Prostate gland (tissue), 2 donors: Measurements from ENCODE around the gene TARS3. TPM values are rescaled to one million over a fixed set of nuclear protein-coding genes. Genes with fewer than 3 reads are reported as not detected.
"Not testable (repeated sequence)": the region's sequence is repeated elsewhere in the genome, so short reads cannot be mapped to it uniquely, and the experiment has no call there.

ENCODE experiments used
- DNase-seq: peaks from one replicate; pipeline ENCODE4 v3.0.0-alpha.2; 2019; ENCODE audit warnings: low spot score
- H3K27ac ChIP-seq, 2 donors: fragments of 200-600 bp; sonication (generic); 2 replicates each; pipeline ENCODE4 v1.5.1; 2017 to 2019
- H3K27me3 ChIP-seq: fragments of 200-600 bp; sonication (generic); replicated peaks from 2 replicates; pipeline ENCODE4 v1.5.1; 2019; ENCODE audit not compliant: insufficient read depth
- H3K36me3 ChIP-seq, 2 donors: fragments of 200-600 bp; sonication (generic); 1 replicate in 1 of 2; 2 replicates in 1 of 2; pipeline versions ENCODE4 v1.5.1 to v1.8.1; 2017 to 2019
- H3K4me1 ChIP-seq: fragments of 200-600 bp; sonication (generic); replicated peaks from 2 replicates; pipeline ENCODE4 v1.5.1; 2019
- H3K4me3 ChIP-seq, 2 donors: fragments of 200-600 bp; sonication (generic); 2 replicates each; pipeline ENCODE4 v1.5.1; 2017 to 2019
- H3K9me3 ChIP-seq: fragments of 200-600 bp; sonication (generic); 2 replicates; pipeline ENCODE4 v1.5.1; 2017
- POLR2A ChIP-seq: fragments of 450-650 bp; IDR thresholded peaks from one replicate; pipeline ENCODE4 v1.6.1; 2016; ENCODE audit warnings: antibody characterized with exemption, mild to moderate bottlenecking
- POLR2AphosphoS5 ChIP-seq: sonication (generic); formaldehyde crosslinking; IDR thresholded peaks from one replicate; pipeline ENCODE4 v1.6.1; 2017; ENCODE audit warnings: antibody characterized with exemption
- WGBS: methylation state at CpG from one replicate; pipeline ENCODE4 v1.1.5; 2018; 5-methylcytosine and 5-hydroxymethylcytosine counted together
- intact Hi-C: fragments of 100-400 bp; cut with DNase I; formaldehyde crosslinking; loops from one replicate; pipeline ENCODE4 v1.14.2; 2022
- total RNA-seq, 2 donors: library from RNA; depleted of rRNA; stranded (reverse); fragments of >200 nt; gene quantifications; one replicate each; pipeline ENCODE4 v1.1.0, GENCODE V29; 2016
- TF ChIP-seq, protein P1 (sequence below), 4 experiments: fragments of 200-600 bp in 2 of 4; fragments of 450-650 bp in 2 of 4; sonication (generic) in 2 of 4; IDR thresholded peaks; 1 replicate in 3 of 4; 2 replicates in 1 of 4; pipeline ENCODE4 v1.5.1; 2016 to 2019; ENCODE audit warnings: antibody characterized with exemption in 4 of 4, mild to moderate bottlenecking in 2 of 4, moderate library complexity in 2 of 4

Gene TARS3
- total RNA-seq, 2 donors from 2014 or later = 16.8 to 22.5 TPM

DNA sequence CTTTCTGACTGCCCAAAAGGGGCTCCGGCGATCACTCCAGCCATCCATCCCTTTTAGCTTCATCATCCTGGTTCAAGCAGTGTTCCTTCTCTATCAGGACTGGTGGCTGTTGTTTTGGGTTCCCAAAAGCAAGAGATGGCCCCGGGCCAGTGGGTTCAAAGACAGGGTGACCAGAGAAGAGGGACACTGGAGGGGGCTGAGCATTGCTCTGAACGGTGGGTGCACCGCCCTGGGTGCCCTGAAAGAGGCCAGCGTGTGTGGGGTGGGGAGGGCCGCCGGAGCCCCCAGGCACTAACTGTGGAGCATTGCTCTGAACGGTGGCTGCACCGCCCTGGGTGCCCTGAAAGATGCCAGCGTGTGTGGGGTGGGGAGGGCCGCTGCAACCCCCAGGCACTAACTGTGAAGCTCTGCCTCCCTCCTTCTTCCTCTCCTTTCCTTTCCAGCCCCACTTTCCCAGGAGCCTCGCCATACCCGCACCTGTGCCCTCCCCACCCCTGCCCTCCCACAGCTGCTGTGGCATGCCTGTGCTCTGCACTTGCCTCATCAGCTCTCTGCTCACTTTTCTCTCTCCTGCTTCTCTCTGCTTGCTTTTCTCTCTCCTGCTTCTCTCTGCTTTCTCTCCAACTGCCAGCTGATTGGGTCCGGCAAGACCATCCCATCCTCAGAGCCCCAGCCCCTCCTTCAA is 41.6 kb upstream of the TARS3 start:
- no peak for DNase-seq
- TF ChIP-seq POLR2A = no peak
- no peak for TF ChIP-seq POLR2AphosphoS5
- TF ChIP-seq, protein P1, sequence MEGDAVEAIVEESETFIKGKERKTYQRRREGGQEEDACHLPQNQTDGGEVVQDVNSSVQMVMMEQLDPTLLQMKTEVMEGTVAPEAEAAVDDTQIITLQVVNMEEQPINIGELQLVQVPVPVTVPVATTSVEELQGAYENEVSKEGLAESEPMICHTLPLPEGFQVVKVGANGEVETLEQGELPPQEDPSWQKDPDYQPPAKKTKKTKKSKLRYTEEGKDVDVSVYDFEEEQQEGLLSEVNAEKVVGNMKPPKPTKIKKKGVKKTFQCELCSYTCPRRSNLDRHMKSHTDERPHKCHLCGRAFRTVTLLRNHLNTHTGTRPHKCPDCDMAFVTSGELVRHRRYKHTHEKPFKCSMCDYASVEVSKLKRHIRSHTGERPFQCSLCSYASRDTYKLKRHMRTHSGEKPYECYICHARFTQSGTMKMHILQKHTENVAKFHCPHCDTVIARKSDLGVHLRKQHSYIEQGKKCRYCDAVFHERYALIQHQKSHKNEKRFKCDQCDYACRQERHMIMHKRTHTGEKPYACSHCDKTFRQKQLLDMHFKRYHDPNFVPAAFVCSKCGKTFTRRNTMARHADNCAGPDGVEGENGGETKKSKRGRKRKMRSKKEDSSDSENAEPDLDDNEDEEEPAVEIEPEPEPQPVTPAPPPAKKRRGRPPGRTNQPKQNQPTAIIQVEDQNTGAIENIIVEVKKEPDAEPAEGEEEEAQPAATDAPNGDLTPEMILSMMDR (IDR thresholded peaks at IDR 0.05) = no peak
- H3K9me3 ChIP-seq = no peaks in the 10 kb centered on the region
- no peaks in the 10 kb centered on the region for H3K27me3 ChIP-seq
- WGBS = 88% methylated on average over 15 of the region's 15 CpGs
- no peak overlapping the region for H3K27ac ChIP-seq
- intact Hi-C loops = no loop called here
- H3K4me3 ChIP-seq = no peak overlapping the region
- H3K4me1 ChIP-seq = no peaks in the 10 kb centered on the region
- H3K36me3 ChIP-seq = no peaks in the 10 kb centered on the region

GRCh38 chr15:101765340-101765671 is 41.0 kb upstream of the TARS3 start:
- DNase-seq, H3K4me1 ChIP-seq, H3K9me3 ChIP-seq, H3K36me3 ChIP-seq, intact Hi-C loops, H3K27ac ChIP-seq, H3K27me3 ChIP-seq, H3K4me3 ChIP-seq: not testable (repeated sequence)
- 91% methylated on average over 5 of the region's 7 CpGs for WGBS

- H3K36me3 ChIP-seq, H3K9me3 ChIP-seq, intact Hi-C loops, DNase-seq, H3K27ac ChIP-seq, H3K4me1 ChIP-seq, H3K4me3 ChIP-seq, H3K27me3 ChIP-seq: not testable (repeated sequence)
- WGBS = 90% methylated on average over 22 of the region's 23 CpGs
Observed at GRCh38 chr15:101764669-101765339, 40.5 kb upstream of the TARS3 start.

DNA sequence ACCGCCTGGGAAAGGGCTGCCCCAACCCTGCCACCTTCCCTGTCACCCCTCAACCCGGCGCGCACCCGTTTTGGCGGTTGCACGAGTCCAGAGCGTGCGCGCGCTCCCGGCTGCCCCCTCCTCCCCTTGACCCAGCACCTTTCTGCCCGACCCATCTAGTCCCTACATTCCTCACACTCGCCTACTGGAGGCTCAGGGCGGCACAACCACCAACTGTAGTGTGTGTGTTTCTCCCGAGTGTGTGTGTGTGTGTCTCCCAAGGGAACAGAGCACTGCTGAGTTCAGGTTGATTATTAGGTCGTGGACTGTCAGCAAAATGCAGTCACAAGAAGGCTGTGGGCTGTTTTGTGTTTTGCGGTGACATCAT is 22.4 kb upstream of the TARS3 start:
- H3K27me3 ChIP-seq, H3K9me3 ChIP-seq, intact Hi-C loops, DNase-seq, H3K4me3 ChIP-seq, H3K36me3 ChIP-seq, H3K27ac ChIP-seq, H3K4me1 ChIP-seq: not testable (repeated sequence)
- WGBS = no CpG with 5 or more reads among the region's 18 CpGs

- H3K36me3 ChIP-seq, intact Hi-C loops, H3K4me1 ChIP-seq, H3K27me3 ChIP-seq, DNase-seq, H3K4me3 ChIP-seq, H3K27ac ChIP-seq, H3K9me3 ChIP-seq: not testable (repeated sequence)
- WGBS = 93% methylated on average over 2 of the region's 2 CpGs
Observed at GRCh38 chr15:101734837-101735236, 10.6 kb upstream of the TARS3 start.

DNA sequence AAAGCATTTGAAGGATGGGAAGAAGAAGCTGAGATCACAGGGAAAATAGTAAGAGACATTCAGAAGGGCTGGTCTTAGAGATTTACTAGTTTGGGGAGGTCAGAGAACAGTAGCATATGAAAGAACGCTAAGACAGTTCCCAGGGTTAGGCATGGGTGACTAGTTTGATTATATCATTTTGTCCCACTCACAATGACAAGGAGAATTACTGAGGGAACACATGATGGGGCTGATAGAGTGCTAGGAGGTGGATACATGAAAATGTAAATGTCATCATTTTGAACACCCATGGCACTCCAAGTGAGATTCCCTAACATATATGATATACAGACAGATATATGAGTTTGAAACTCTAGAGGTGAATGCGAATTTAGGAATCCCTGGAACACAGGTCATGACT is 9.3 kb upstream of the TARS3 start:
- WGBS = 83% methylated on average over 2 of the region's 2 CpGs
- Histone ChIP-seq H3K27me3 (no peaks in the 10 kb centered on the region), H3K4me3 (no peak overlapping the region), H3K9me3 (no peaks in the 10 kb centered on the region), H3K27ac (no peak overlapping the region), H3K36me3 (no peaks in the 10 kb centered on the region), H3K4me1 (no peaks in the 10 kb centered on the region)
- TF ChIP-seq, protein P1 (IDR thresholded peaks at IDR 0.05) = no peak
- TF ChIP-seq POLR2AphosphoS5 (no peak), POLR2A (no peak)
- intact Hi-C loops = no loop called here
- no peak for DNase-seq

- no peaks in the 10 kb centered on the region for H3K9me3 ChIP-seq
- no peak overlapping the region for H3K4me3 ChIP-seq
- no peaks in the 10 kb centered on the region for H3K4me1 ChIP-seq
- no peaks in the 10 kb centered on the region for H3K36me3 ChIP-seq
- no peak for DNase-seq
- TF ChIP-seq POLR2AphosphoS5 (no peak), POLR2A (no peak)
- TF ChIP-seq, protein P1 (IDR thresholded peaks at IDR 0.05) = no peak
- no peak overlapping the region for H3K27ac ChIP-seq
- H3K27me3 ChIP-seq = no peaks in the 10 kb centered on the region
- 92% methylated on average over 3 of the region's 3 CpGs for WGBS
- intact Hi-C loops = no loop called here
Observed at GRCh38 chr15:101732772-101733171, 8.5 kb upstream of the TARS3 start.
